ENCODE measurements around the gene MCTP2.
"Not testable (repeated sequence)": the region's sequence is repeated elsewhere in the genome, so short reads cannot be mapped to it uniquely, and the experiment has no call there.

MCTP2 gene

DNA sequence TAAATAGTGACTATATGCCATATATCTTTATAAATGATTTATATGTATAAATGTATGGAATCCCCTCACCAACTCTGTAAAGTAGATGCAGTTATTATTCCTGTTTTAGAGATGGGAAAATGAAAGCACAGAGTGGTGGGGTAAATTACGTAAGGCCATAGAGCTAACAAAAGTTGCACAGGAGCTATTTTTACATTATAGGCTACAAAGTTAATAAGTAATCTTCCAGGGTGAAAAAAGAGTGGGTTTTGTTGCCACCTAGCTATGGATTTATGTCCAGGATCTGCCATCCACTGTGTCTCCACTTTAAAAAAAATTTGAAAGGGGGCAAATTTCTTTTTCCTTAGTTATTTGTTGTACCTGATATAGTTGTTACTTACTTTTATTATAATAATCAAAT is 235.7 kb downstream of the MCTP2 start:
- DNase-seq = no peak

DNA sequence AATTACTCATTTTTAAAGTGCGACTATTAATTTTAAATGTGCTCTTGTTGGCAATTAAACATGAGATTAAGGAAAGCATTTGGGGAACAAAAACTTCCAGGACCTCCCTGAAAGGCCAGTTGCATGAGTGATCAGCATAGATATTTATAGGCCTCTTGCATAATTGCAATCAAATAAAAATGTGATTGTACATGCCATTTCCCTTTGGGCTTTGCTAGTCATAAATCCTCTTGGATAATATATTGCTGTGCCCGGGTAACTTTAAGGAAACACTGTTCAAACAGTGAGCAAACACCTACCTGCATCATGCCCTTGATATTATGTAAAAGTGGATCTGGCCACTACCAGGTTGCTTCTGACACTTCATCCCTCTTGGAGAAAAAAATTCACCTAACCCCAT is 239.1 kb downstream of the MCTP2 start:
- no peak for DNase-seq

DNA sequence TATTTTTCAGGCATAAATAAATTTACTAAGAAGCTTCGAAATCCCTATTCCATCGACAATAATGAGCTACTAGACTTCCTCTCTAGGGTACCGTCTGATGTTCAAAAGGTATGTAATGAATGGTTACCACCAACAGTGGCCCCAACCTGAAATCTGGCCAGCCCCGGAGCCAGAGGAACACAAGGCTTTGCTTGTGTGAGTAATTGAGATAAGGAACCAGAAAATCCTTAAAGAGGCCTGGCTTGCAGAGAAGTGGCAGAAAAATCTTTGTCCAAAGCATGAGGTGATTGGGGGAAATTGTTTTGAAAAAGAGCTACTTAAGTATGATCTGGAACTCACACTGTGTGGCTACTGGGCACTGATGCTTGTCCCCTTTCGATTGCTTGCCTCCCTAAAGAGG is 245.3 kb downstream of the MCTP2 start:
- no peak for DNase-seq

DNA sequence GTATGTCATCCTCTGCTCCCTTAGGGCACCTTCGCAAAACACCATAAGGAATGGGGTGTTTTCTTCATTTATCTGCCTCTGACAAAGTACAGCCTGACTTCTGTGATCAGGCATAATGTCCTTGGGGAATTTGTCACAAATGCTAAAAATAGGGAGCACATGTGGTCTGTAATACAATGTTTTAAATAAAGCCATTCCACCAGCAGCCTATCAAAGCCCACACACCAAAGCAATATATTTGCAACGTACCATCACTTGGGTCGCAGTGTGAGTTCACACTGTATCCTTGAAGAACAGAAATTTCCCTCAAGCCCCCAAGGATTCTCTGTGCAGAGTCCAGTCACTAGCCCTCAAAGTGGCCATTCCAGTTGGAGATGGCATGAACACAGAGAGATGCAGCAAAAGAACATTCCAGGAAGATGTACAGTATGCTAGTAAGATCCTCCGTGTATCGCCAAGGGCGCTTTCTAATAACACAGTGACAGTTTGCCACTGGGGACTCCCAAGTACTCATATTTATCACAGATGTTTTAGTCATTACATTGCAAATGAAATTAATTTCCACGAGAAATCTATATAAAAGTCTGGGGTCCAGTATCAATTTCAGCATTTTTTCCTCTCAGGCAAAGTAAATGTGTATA is 246.7 kb downstream of the MCTP2 start:
- DNase-seq = no peak

DNA sequence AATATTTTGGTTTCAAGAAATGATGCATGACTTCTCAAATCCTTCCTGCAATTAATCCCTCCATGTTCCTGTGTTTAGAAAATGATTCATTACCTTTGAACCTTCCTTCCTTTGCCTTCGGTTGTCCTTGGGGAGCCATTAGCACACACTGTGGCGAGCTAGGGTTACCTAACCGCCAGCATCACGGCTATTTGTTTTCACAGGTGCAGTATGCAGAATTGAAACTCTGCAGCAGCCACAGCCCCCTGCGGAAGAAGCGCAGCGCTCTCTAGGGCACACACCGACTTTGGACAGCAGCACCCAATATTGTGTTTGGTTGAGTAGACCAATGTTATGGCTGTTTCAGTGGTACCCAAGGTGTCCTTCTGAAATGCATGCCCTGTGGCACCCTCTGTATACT is 247.4 kb downstream of the MCTP2 start:
- no peak for DNase-seq

DNA sequence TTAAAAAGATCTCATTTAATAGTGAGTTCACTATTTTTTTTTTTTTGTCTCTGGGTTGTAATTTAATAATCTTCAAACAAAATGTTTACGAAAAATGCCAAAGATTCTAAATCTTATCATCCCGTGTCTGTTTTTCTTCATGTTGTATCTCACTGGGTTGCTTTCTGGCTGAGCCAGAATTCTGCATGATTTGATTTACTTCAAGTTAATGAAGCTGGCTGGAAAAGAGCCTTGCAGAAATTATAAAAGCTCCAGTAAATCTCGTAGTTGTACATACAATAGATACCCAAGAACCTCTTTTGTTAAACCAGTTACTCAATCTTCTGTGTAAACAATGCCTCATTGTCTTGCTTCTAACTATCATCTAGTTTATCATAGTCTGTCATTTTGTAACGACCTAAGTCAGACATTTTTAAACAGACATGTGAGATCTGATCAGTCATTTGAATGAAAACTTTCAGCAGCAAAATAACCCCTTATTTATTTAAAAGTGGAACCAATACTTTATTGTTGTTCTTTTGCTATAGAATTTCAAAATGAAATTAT is 249.0 kb downstream of the MCTP2 start:
- no peak for DNase-seq

DNA sequence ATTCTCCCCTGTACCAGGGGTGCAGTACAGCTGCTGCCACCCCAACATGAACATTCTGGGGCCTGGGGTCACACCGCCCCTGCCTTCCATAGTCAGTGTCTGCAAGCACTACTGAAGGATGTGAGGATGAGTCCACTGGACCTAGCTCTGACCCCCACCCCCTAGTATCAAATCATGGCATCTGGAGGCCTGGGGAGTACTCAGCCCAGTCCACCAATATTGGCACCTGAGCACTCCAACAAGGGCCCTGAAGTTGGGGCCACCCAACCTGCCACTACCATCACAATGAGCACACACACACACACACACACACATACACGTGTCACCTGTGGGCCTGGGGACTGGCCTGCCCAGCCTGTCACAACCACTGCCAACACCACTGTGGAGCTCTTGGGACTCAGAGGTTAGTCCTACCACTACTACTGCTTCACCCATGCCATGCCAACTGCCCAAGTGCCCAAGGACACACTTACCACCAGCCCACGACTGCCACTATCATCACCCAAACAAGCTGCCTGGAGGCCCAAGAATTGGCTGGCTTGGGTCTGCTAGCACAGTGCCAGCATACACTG is 253.9 kb downstream of the MCTP2 start:
- DNase-seq = no peak

DNA sequence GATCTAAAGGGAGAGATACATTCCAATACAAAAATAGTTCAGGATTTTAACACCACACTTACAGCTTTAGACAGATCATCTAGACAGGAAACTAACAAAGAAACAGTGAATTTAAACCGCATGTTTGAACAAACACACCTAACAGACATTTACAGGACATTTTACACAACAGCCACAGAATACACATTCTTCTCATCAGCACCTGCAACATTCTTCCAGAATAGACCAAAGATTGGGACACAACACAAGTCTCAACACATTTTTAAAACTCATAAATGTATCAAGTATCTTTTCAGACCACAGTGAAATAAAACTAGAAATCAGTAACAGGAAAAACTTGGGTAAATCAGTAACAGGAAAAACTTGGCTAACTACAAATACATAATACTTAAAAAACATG is 256.3 kb downstream of the MCTP2 start:
- DNase-seq = no peak

DNA sequence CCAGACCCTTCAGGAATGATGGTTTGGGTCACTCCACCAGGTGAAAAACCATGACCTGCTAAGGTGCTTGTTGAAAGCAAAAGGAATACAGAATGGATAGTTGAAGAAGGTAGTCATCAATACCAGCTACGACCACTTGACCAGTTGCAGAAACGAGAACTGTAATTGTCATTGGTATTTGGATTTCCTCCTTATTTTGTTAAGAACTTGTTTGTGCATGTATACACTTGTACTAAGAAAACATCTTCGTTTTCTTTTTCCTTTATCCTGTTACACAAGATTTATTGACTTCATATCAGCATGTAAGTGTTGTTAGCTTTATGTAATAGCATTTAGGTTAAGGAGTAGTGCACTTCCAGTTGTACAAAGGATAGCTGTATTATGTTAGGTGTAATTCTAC is 261.8 kb downstream of the MCTP2 start:
- DNase-seq = no peak

DNA sequence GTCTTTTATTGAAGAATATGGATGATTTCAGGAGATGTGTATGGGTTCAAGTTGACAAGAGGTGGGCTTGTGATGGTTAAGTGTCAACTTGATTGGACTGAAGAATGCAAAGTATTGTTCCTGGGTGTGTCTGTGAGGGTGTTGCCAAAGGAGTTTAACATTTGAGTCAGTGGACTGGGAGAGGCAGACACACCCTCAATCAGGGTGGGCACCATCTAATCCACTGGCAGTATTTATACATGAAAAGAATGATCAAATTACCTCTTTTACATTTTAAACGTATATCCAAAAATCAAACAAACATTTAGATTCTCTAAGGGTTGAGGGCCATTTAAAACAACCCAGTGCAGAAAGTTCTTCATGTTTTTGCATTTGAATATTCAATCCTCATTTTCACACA is 262.2 kb downstream of the MCTP2 start:
- DNase-seq = not testable (repeated sequence)

DNA sequence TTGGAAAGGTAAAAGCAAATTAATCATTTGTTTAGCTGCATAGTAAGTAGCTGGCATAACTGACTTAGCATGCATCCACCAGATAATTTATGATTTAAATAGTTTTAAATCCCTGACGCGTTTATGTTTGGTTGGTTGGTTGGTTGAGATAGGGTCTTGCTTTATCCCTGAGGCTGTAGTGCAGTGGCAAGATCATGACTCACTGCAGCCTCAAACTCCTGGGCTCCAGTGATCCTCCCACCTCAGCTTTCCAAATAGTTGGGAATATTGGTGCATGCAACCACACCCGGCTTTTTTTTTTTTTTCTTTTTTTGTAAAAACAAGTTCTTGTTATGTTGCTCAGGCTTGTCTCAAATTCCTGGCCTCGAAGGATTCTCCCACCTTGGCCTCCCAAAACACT is 263.4 kb downstream of the MCTP2 start:
- no peak for DNase-seq

DNA sequence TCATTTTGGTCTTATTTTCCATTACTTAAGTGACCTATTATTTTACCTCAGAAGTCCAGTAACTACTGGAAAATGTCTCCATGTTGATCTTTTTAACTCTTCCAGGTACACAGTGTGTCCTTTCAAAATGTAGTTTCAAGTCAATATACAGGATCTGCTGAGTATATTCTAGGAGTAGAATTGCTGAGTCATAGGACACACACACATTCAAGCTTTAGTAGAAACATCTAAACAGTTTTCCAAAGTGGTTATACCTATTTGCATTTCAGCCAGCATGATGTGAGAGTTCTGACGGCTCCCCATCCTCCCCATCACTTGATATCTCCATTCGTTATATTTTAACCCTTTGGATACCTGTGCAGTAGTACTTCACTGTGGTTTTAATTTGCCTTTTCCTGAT is 271.9 kb downstream of the MCTP2 start:
- no peak for DNase-seq

DNA sequence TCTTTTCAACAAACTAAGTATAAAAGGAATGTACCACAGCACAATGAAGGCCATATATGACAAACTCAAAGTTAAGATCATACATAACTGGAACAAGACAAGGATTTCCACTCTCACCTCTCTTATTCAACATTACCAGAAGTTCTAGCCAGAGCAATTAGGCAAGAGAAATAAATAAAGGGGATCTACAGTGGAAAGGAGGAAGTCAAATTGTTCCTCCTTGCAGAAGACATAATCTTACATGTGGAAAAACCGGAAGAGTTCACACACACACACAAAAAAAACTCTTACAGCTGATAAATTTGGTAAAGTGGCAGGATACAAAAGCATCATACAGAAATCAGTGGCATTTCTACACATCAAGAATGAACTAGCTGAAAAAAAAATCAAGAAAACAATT is 277.9 kb downstream of the MCTP2 start:
- DNase-seq = no peak

DNA sequence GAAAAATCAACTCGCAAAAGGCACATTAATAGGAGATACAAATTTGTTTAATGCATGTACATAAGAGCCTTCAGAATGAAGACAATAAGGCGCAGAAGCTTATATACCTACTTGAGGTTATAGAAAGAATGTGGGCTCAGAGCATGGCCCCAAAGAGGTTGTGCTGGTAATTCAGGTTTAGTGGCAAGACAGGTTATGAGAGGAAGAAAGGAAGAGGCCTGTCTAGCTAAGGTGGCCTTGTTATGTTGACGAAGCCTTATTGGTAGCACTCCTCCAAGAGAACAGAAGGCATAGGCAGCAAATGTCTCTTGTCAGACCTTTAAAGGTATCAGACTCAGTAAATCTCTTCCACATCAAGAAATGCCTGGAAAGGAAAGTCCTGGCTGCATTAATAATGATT is 290.8 kb downstream of the MCTP2 start:
- DNase-seq = no peak

DNA sequence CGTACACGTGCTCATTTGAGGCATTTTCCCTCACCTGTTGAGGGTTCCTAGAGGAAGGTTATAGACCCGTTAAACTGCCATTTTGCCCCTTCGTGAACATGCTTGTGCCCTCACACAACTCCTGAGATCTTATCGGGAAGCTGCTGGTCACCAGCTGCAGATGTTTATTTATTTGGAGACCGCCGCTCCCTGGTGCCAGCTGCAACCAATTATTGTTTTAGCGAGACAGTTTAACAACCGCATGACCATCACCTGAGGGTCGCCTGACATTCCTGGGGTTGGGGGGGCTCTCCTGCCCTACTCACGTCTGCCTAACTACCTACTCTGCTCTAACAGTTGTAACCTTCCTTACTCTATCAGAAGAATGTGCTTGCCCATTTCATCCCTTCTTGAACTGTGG is 292.5 kb downstream of the MCTP2 start:
- no peak for DNase-seq

DNA sequence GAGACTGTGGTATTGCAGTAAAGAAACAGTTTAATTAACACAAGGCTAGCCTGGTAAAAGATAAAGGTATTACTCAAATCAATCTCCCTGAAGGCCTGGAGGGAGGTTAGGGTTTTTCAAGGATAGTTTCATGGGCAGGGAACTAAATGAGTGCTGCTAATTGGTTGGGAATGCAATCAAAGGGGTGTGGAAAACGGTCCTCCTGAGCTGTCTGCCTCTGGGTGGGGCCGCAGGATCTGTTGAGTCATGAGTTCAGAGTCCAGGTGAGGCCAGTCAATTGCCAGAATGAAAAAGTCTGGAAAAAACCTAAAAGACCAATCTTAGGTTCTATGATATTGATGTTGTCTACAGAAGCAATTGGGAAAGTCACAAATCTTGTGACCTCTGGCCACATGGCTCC is 293.2 kb downstream of the MCTP2 start:
- DNase-seq = no peak

DNA sequence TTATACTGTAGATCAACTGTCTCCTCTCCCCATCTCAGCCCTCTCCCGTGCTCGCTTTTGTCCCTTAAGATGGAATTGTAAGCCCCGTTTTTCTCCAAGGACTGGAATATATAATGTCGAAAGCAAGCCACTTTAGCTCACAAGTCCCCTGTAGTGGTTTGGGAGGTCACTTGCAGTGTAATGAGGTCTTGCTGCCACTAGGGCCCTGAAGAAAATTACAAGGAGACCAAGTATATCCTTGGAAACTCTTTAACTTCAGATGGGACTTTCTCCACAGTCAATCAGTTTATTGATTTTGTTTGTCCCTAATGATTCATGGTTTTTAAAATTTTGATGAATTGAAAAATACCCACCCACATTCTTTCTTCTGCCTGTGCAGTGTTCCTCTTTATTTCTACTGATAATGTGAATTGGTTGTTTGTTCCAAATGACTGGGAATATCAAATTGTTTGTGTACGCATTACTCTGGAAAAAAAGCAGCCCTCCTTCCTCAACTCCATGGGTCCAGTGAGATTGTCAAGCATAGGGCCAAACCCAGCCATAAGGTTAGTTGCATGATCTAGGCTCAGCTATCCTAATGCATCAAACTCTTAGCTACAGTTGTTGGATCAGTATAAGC is 294.8 kb downstream of the MCTP2 start:
- DNase-seq = no peak

DNA sequence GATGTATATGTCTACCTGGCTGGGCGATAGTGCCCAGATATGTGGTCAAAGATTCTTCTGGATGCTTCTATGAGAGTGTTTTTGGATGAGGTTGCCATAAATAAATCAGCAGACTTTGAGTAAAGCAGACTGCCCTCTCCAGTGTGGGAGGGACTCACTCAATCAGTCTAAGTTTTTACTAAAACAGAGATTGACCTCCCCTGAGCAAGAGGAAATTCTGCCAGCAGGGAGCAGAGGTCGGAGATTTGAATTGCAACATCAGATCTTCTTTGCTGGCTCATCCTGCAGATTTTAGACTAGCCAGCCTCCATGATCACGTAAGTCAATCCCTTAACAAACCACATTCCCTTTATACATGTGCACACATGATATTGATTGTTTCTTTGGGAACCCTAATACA is 300.9 kb downstream of the MCTP2 start:
- no peak for DNase-seq
